T-cell (primary cell): Measurements from ENCODE around the gene OR11L1. TPM values are rescaled to one million over a fixed set of nuclear protein-coding genes. Genes with fewer than 3 reads are reported as not detected.

Experiments
- ATAC-seq, 4 experiments: fragments of 200-7000 bp in 3 of 4; fragments of 150-1000 bp in 1 of 4; cut with Tn5 transposase; replicated peaks in 1 of 4; 1 replicate in 3 of 4; 2 replicates in 1 of 4; pipeline ENCODE4 v1.10.0; 2021; ENCODE audit warnings: moderate library complexity in 3 of 4, mild to moderate bottlenecking in 2 of 4, moderate number of reproducible peaks in 1 of 4
- CTCF ChIA-PET, 2 donors: fragments of 300-600 bp; sonication (Branson Sonifier 250); formaldehyde crosslinking; loops; one replicate each; lab custom pipeline; 2022; ENCODE audit warnings: antibody characterized with exemption in 2 of 2; lab: Charles Lee
- POLR2A ChIA-PET, 2 donors: fragments of 300-600 bp; sonication (Branson Sonifier 250); formaldehyde crosslinking; loops; one replicate each; lab custom pipeline; 2022; ENCODE audit warnings: antibody characterized with exemption in 2 of 2; lab: Charles Lee
- DNase-seq, 35 experiments: peaks; one replicate each; pipeline versions ENCODE4 v3.0.0 to v3.0.0-alpha.2; 2013 to 2023
- H3K27ac ChIP-seq: one replicate; pipeline ENCODE4 v1.5.1; 2013; ENCODE audit warnings: low read length
- H3K27me3 ChIP-seq, 2 experiments: replicated peaks in 1 of 2; 1 replicate in 1 of 2; 2 replicates in 1 of 2; pipeline versions ENCODE4 v1.6.1 to v1.7.0; 2013; ENCODE audit warnings: low read length in 1 of 2, mixed read lengths in 1 of 2; ENCODE audit not compliant: control insufficient read depth in 2 of 2, insufficient read depth in 2 of 2; ENCODE audit errors: extremely low read depth in 1 of 2
- H3K36me3 ChIP-seq, 2 donors: 1 replicate in 1 of 2; 2 replicates in 1 of 2; pipeline versions ENCODE4 v1.6.1 to v1.7.0; 2013; ENCODE audit warnings: low read length in 1 of 2; ENCODE audit not compliant: control insufficient read depth in 2 of 2, insufficient read depth in 1 of 2; ENCODE audit errors: extremely low read depth in 1 of 2
- H3K4me1 ChIP-seq, 2 experiments: 1 replicate in 1 of 2; 2 replicates in 1 of 2; pipeline versions ENCODE4 v1.6.1 to v1.7.0; 2013; ENCODE audit warnings: low read length in 2 of 2, mixed read lengths in 1 of 2; ENCODE audit not compliant: insufficient read depth in 2 of 2, control insufficient read depth in 1 of 2; ENCODE audit errors: extremely low read depth in 1 of 2
- H3K4me3 ChIP-seq, 2 donors: 1 replicate in 1 of 2; 2 replicates in 1 of 2; pipeline versions ENCODE4 v1.5.1 to v1.7.0; 2013; ENCODE audit warnings: mild to moderate bottlenecking in 2 of 2, low read length in 1 of 2, moderate library complexity in 1 of 2; ENCODE audit not compliant: control insufficient read depth in 1 of 2; ENCODE audit errors: extremely low read depth in 1 of 2
- H3K9me3 ChIP-seq: 2 replicates; pipeline ENCODE4 v1.7.0; 2013
- H3K27ac Mint-ChIP-seq, 2 donors: one replicate each; pipeline ENCODE4 v1.8.0; 2020 to 2021; ENCODE audit warnings: mild to moderate bottlenecking in 2 of 2, mixed read lengths in 2 of 2
- H3K27me3 Mint-ChIP-seq, 2 donors: one replicate each; pipeline ENCODE4 v1.8.0; 2021 to 2022; ENCODE audit warnings: mixed read lengths in 2 of 2
- H3K36me3 Mint-ChIP-seq: one replicate; pipeline ENCODE4 v1.8.0; 2021; ENCODE audit warnings: mixed read lengths
- H3K4me1 Mint-ChIP-seq, 3 donors: one replicate each; pipeline ENCODE4 v1.8.0; 2020 to 2022; ENCODE audit warnings: mixed read lengths in 3 of 3, mild to moderate bottlenecking in 1 of 3
- H3K4me3 Mint-ChIP-seq, 3 donors: one replicate each; pipeline ENCODE4 v1.8.0; 2020 to 2022; ENCODE audit warnings: mild to moderate bottlenecking in 3 of 3, mixed read lengths in 3 of 3, moderate library complexity in 3 of 3
- H3K9me3 Mint-ChIP-seq, 3 donors: one replicate each; pipeline ENCODE4 v1.8.0; 2020 to 2022; ENCODE audit warnings: mixed read lengths in 3 of 3
- WGBS: methylation state at CpG from one replicate; pipeline ENCODE4 v1.1.5; 2013; ENCODE audit warnings: missing lambda C conversion rate; ENCODE audit not compliant: insufficient coverage; 5-methylcytosine and 5-hydroxymethylcytosine counted together
- total RNA-seq, 35 experiments: library from RNA in 6 of 35; stranded (reverse) in 6 of 35; fragments of 120-200 nt in 1 of 35; gene quantifications; one replicate each; pipeline versions ENCODE4 v1.2.1 to v1.2.4 and lab custom pipeline; 2013 to 2026

OR11L1 gene
- total RNA-seq, 5 donors from 2014 or later (not counting 1 experiment from before 2014, with no cell fraction given): not detected

GRCh38 chr1:247857985-247858619 is 16.4 kb upstream of the OR11L1 start:
- Histone ChIP-seq H3K27ac (no peak overlapping the region), H3K4me1 (peaks cover 0 to 8% of the 10 kb centered on the region in 2 experiments), H3K9me3 (no peaks in the 10 kb centered on the region), H3K27me3 (peaks cover 0 to 23% of the 10 kb centered on the region in 2 experiments), H3K36me3 (no peaks in the 10 kb centered on the region), H3K4me3 (peak overlapping the region in 1 of 2 donors; percentile 52)
- ChIA-PET CTCF (no interaction called here), POLR2A (no interaction called here)
- Mint-ChIP-seq H3K4me1 (peaks cover 9 to 11% (median 10%) of the 10 kb centered on the region in 3 donors), H3K9me3 (no peaks in the 10 kb centered on the region), H3K27me3 (peaks cover 41 to 53% of the 10 kb centered on the region in 2 donors), H3K4me3 (peak overlapping the region; percentile 59 to 86 (median 67)), H3K36me3 (no peaks in the 10 kb centered on the region), H3K27ac (peak overlapping the region in 1 of 2 donors; percentile 46)
- 0% methylated on average over 9 of the region's 15 CpGs for WGBS
- DNase-seq (no peak), ATAC-seq (no peak)

- peak within 1 kb of the TSS in 1 of 2 donors; percentile 52 for H3K4me3 ChIP-seq
- H3K9me3 ChIP-seq: no peaks in the 10 kb centered on the region
- Mint-ChIP-seq H3K4me1 (peaks cover 9 to 11% (median 10%) of the 10 kb centered on the region in 3 donors), H3K27ac (peak within 1 kb of the TSS in 1 of 2 donors; percentile 46), H3K4me3 (peak within 1 kb of the TSS; percentile 59 to 86 (median 67)), H3K36me3 (no peaks in the 10 kb centered on the region), H3K27me3 (peaks cover 40 to 50% of the 10 kb centered on the region in 2 donors), H3K9me3 (no peaks in the 10 kb centered on the region)
- H3K27ac ChIP-seq: no peak within 1 kb of the TSS
- peaks cover 0 to 8% of the 10 kb centered on the region in 2 experiments for H3K4me1 ChIP-seq
- ChIA-PET CTCF (interaction anchor here in 1 of 2 donors (0.7 kb wide), 1 partner anchor 409 kb away, joined by 5 read pairs; no protein-coding TSS in a partner anchor), POLR2A (no interaction called here)
- peak; percentile 29 to 74 (median 58) for ATAC-seq
- peak in 12 of 35 experiments; percentile 1 to 26 (median 6) for DNase-seq
- H3K36me3 ChIP-seq: no peaks in the 10 kb centered on the region
- peaks cover 0 to 23% of the 10 kb centered on the region in 2 experiments for H3K27me3 ChIP-seq
- WGBS: 2% methylated on average over 92 of the region's 109 CpGs
These were observed 15.6 kb upstream of the OR11L1 start, which contains the start of gene TRIM58 for GRCh38 chr1:247857069-247857984. Gene TRIM58, plus strand, starts transcription at chr1:247857187. Its CDS starts 60 bp downstream, at chr1:247857247.

GRCh38 chr1:247855911-247856310 is 14.2 kb upstream of the OR11L1 start:
- H3K36me3 ChIP-seq: no peaks in the 10 kb centered on the region
- Mint-ChIP-seq H3K27me3 (peaks cover 42 to 53% of the 10 kb centered on the region in 2 donors), H3K9me3 (no peaks in the 10 kb centered on the region), H3K36me3 (no peaks in the 10 kb centered on the region), H3K4me3 (peak overlapping the region in 1 of 3 donors; percentile 86), H3K27ac (no peak overlapping the region), H3K4me1 (peaks cover 9 to 11% (median 10%) of the 10 kb centered on the region in 3 donors)
- H3K27ac ChIP-seq: no peak overlapping the region
- CTCF ChIA-PET: no interaction called here
- H3K9me3 ChIP-seq: no peaks in the 10 kb centered on the region
- no peak for ATAC-seq
- WGBS: 100% methylated on average over 1 of the region's 4 CpGs
- no peak for DNase-seq
- POLR2A ChIA-PET: no interaction called here
- peaks cover 0 to 8% of the 10 kb centered on the region in 2 experiments for H3K4me1 ChIP-seq
- H3K27me3 ChIP-seq: peaks cover 0 to 23% of the 10 kb centered on the region in 2 experiments
- H3K4me3 ChIP-seq: no peak overlapping the region

- peaks cover 0 to 20% of the 10 kb centered on the region in 2 experiments for H3K27me3 ChIP-seq
- peaks cover 9 to 11% (median 10%) of the 10 kb centered on the region in 3 donors for H3K4me1 Mint-ChIP-seq
- DNase-seq: no peak
- no peaks in the 10 kb centered on the region for H3K36me3 Mint-ChIP-seq
- no peak overlapping the region for H3K27ac Mint-ChIP-seq
- ChIA-PET POLR2A (no interaction called here), CTCF (no interaction called here)
- no peaks in the 10 kb centered on the region for H3K9me3 Mint-ChIP-seq
- H3K4me3 ChIP-seq: no peak overlapping the region
- WGBS: 97% methylated on average over 9 of the region's 14 CpGs
- H3K27me3 Mint-ChIP-seq: peaks cover 36 to 50% of the 10 kb centered on the region in 2 donors
- H3K27ac ChIP-seq: no peak overlapping the region
- no peaks in the 10 kb centered on the region for H3K36me3 ChIP-seq
- H3K4me1 ChIP-seq: peaks cover 0 to 8% of the 10 kb centered on the region in 2 experiments
- H3K9me3 ChIP-seq: no peaks in the 10 kb centered on the region
- ATAC-seq: no peak
- no peak overlapping the region for H3K4me3 Mint-ChIP-seq
These were observed 13.3 kb upstream of the OR11L1 start for GRCh38 chr1:247854899-247855545.

- ATAC-seq: no peak
- POLR2A ChIA-PET: no interaction called here
These were observed 7.9 kb upstream of the OR11L1 start for GRCh38 chr1:247849616-247850015.

GRCh38 chr1:247848346-247848745 is 6.7 kb upstream of the OR11L1 start:
- Mint-ChIP-seq H3K27ac (no peak overlapping the region), H3K4me1 (no peaks in the 10 kb centered on the region), H3K4me3 (no peak overlapping the region), H3K27me3 (peaks cover 6 to 10% of the 10 kb centered on the region in 2 donors), H3K9me3 (no peaks in the 10 kb centered on the region), H3K36me3 (no peaks in the 10 kb centered on the region)
- Histone ChIP-seq H3K4me3 (no peak overlapping the region), H3K27me3 (no peaks in the 10 kb centered on the region), H3K9me3 (no peaks in the 10 kb centered on the region), H3K4me1 (no peaks in the 10 kb centered on the region), H3K27ac (no peak overlapping the region), H3K36me3 (no peaks in the 10 kb centered on the region)
- ATAC-seq (no peak), DNase-seq (no peak)
- ChIA-PET POLR2A (no interaction called here), CTCF (no interaction called here)
- WGBS: 82% methylated on average over 6 of the region's 7 CpGs

More at GRCh38 chr1:247849616-247850015, 7.9 kb upstream of the OR11L1 start:
- H3K4me1 ChIP-seq: no peaks in the 10 kb centered on the region
- no peaks in the 10 kb centered on the region for H3K36me3 ChIP-seq
- H3K27me3 ChIP-seq: no peaks in the 10 kb centered on the region
- Mint-ChIP-seq H3K4me3 (no peak overlapping the region), H3K9me3 (no peaks in the 10 kb centered on the region), H3K36me3 (no peaks in the 10 kb centered on the region), H3K4me1 (no peaks in the 10 kb centered on the region), H3K27me3 (peaks cover 6 to 17% of the 10 kb centered on the region in 2 donors), H3K27ac (no peak overlapping the region)
- H3K27ac ChIP-seq: no peak overlapping the region
- CTCF ChIA-PET: no interaction called here
- WGBS: no CpG with 5 or more reads among the region's 1 CpG
- no peaks in the 10 kb centered on the region for H3K9me3 ChIP-seq
- no peak overlapping the region for H3K4me3 ChIP-seq
- no peak for DNase-seq
